Gastroesophageal sphincter (tissue), 4 donors: ENCODE measurements around the gene SPARCL1. TPM values are rescaled to one million over a fixed set of nuclear protein-coding genes. Genes with fewer than 3 reads are reported as not detected.
"Not testable (repeated sequence)": the region's sequence is repeated elsewhere in the genome, so short reads cannot be mapped to it uniquely, and the experiment has no call there.

Source experiments
- ATAC-seq: fragments of 150-250 bp; one replicate; pipeline ENCODE4 v1.9.1; 2016; ENCODE audit warnings: mild to moderate bottlenecking, moderate library complexity
- H3K27ac ChIP-seq, 4 donors: fragments of 200-600 bp; sonication (generic) in 3 of 4; 1 replicate in 3 of 4; 2 replicates in 1 of 4; pipeline ENCODE4 v1.5.1; 2016 to 2019
- H3K27me3 ChIP-seq: fragments of 200-600 bp; sonication (generic); one replicate; pipeline ENCODE4 v1.5.1; 2019
- H3K36me3 ChIP-seq, 2 donors: fragments of 200-600 bp; sonication (generic); one replicate each; pipeline ENCODE4 v1.5.1; 2019; ENCODE audit warnings: control low read depth in 1 of 2
- H3K4me1 ChIP-seq, 3 donors: fragments of 200-600 bp; sonication (generic); 1 replicate in 2 of 3; 2 replicates in 1 of 3; pipeline ENCODE4 v1.5.1; 2016 to 2019; ENCODE audit warnings: control low read depth in 2 of 3
- H3K4me3 ChIP-seq, 2 donors: fragments of 200-600 bp; sonication (generic); one replicate each; pipeline ENCODE4 v1.5.1; 2019; ENCODE audit warnings: mild to moderate bottlenecking in 1 of 2, moderate library complexity in 1 of 2
- H3K9me3 ChIP-seq, 3 donors: fragments of 200-600 bp; sonication (generic); one replicate each; pipeline ENCODE4 v1.5.1; 2017 to 2019; ENCODE audit warnings: control low read depth in 2 of 3
- CTCF ChIP-seq, 4 experiments: fragments of 200-600 bp in 2 of 4; fragments of 450-650 bp in 2 of 4; sonication (generic) in 1 of 4; IDR thresholded peaks; one replicate each; pipeline ENCODE4 v1.5.1; 2017 to 2019; ENCODE audit warnings: antibody characterized with exemption in 4 of 4, mild to moderate bottlenecking in 2 of 4, moderate library complexity in 2 of 4
- EP300 ChIP-seq: sonication (generic); formaldehyde crosslinking; IDR thresholded peaks from one replicate; pipeline ENCODE4 v1.6.1; 2017; ENCODE audit warnings: antibody characterized with exemption, mild to moderate bottlenecking
- POLR2A ChIP-seq, 2 donors: fragments of 450-650 bp; IDR thresholded peaks; one replicate each; pipeline ENCODE4 v1.6.1; 2017; ENCODE audit warnings: antibody characterized with exemption in 2 of 2, mild to moderate bottlenecking in 2 of 2, moderate library complexity in 1 of 2
- POLR2AphosphoS5 ChIP-seq: sonication (generic); formaldehyde crosslinking; IDR thresholded peaks from one replicate; pipeline ENCODE4 v1.6.1; 2017; ENCODE audit warnings: antibody characterized with exemption
- WGBS, 2 donors: methylation state at CpG; one replicate each; pipeline ENCODE4 v1.1.5; 2018; ENCODE audit warnings: low coverage in 1 of 2; 5-methylcytosine and 5-hydroxymethylcytosine counted together
- total RNA-seq, 4 donors: library from RNA; depleted of rRNA; stranded (reverse); fragments of >200 nt; gene quantifications; one replicate each; pipeline ENCODE4 v1.1.0, GENCODE V29; 2016

Gene SPARCL1
- total RNA-seq, 4 donors from 2014 or later, result 1,558 to 2,335 (median 1,828) TPM

- no peak for ATAC-seq
- Histone ChIP-seq H3K9me3 (no peaks in the 10 kb centered on the region), H3K4me1 (peaks cover 0 to 7% (median 0%) of the 10 kb centered on the region in 3 donors), H3K36me3 (peaks cover 4 to 28% of the 10 kb centered on the region in 2 donors), H3K4me3 (no peak overlapping the region), H3K27ac (no peak overlapping the region), H3K27me3 (no peaks in the 10 kb centered on the region)
- no peak for TF ChIP-seq CTCF (IDR thresholded peaks at IDR 0.05)
- TF ChIP-seq POLR2AphosphoS5, result no peak
- TF ChIP-seq POLR2A (IDR thresholded peaks at IDR 0.05), result no peak
- no peak for TF ChIP-seq EP300
These were observed 67.9 kb downstream of the SPARCL1 start for GRCh38 chr4:87461281-87461700.

- 94 to 98% methylated on average over 4 of the region's 4 CpGs for WGBS, 2 donors
- Histone ChIP-seq H3K4me3 (no peak overlapping the region), H3K4me1 (no peaks in the 10 kb centered on the region), H3K27ac (no peak overlapping the region), H3K36me3 (peaks cover 4 to 44% of the 10 kb centered on the region in 2 donors), H3K27me3 (no peaks in the 10 kb centered on the region), H3K9me3 (no peaks in the 10 kb centered on the region)
- TF ChIP-seq POLR2A (IDR thresholded peaks at IDR 0.05), result no peak
- TF ChIP-seq CTCF (IDR thresholded peaks at IDR 0.05), result no peak
- TF ChIP-seq EP300, result no peak
- TF ChIP-seq POLR2AphosphoS5, result no peak
- no peak for ATAC-seq
These were observed 70.3 kb downstream of the SPARCL1 start for GRCh38 chr4:87458913-87459312.

GRCh38 chr4:87451537-87451936 is 77.6 kb downstream of the SPARCL1 start:
- Histone ChIP-seq H3K27ac (no peak overlapping the region), H3K27me3 (no peaks in the 10 kb centered on the region), H3K4me3 (no peak overlapping the region), H3K9me3 (no peaks in the 10 kb centered on the region), H3K4me1 (no peaks in the 10 kb centered on the region), H3K36me3 (peaks cover 0 to 74% of the 10 kb centered on the region in 2 donors)
- TF ChIP-seq POLR2AphosphoS5 (no peak), CTCF (IDR thresholded peaks at IDR 0.05) (no peak), EP300 (no peak)
- ATAC-seq, result no peak

- not testable (repeated sequence) for H3K9me3 ChIP-seq, ATAC-seq, H3K27me3 ChIP-seq, H3K27ac ChIP-seq, H3K4me1 ChIP-seq, H3K4me3 ChIP-seq
- 88 to 89% methylated on average over 6 of the region's 6 CpGs for WGBS, 2 donors
- peaks cover 0 to 82% of the 10 kb centered on the region in 2 donors for H3K36me3 ChIP-seq
These were observed 82.8 kb downstream of the SPARCL1 start for GRCh38 chr4:87446375-87446774.

GRCh38 chr4:87445964-87446363 is 83.2 kb downstream of the SPARCL1 start:
- Histone ChIP-seq H3K4me1 (no peaks in the 10 kb centered on the region), H3K27me3 (no peaks in the 10 kb centered on the region), H3K9me3 (no peaks in the 10 kb centered on the region), H3K36me3 (peaks cover 0 to 78% of the 10 kb centered on the region in 2 donors), H3K4me3 (no peak overlapping the region), H3K27ac (no peak overlapping the region)
- TF ChIP-seq EP300, result no peak
- no peak for ATAC-seq
- 50 to 63% methylated on average over 2 of the region's 3 CpGs for WGBS, 2 donors

GRCh38 chr4:87444741-87445140 is 84.4 kb downstream of the SPARCL1 start:
- ATAC-seq, result no peak
- no peaks in the 10 kb centered on the region for H3K9me3 ChIP-seq
- peaks cover 0 to 76% of the 10 kb centered on the region in 2 donors for H3K36me3 ChIP-seq
- H3K4me1 ChIP-seq, result no peaks in the 10 kb centered on the region
- WGBS, 2 donors, result 88 to 94% methylated on average over 1 of the region's 1 CpG
- H3K27me3 ChIP-seq, result no peaks in the 10 kb centered on the region
- no peak for TF ChIP-seq EP300
- no peak for TF ChIP-seq POLR2A (IDR thresholded peaks at IDR 0.05)
- TF ChIP-seq POLR2AphosphoS5, result no peak
- TF ChIP-seq CTCF (IDR thresholded peaks at IDR 0.05), result no peak
- no peak overlapping the region for H3K27ac ChIP-seq
- no peak overlapping the region for H3K4me3 ChIP-seq
